ENCODE results near the gene SLC9B2. TPM values are rescaled to one million over a fixed set of nuclear protein-coding genes. Genes with fewer than 3 reads are reported as not detected.
A peak's percentile ranks its signal among the peaks of the same experiment; 100 is the strongest.

Gene SLC9B2
- total RNA-seq, 4 donors from 2014 or later = 12.9 to 34.0 (median 19.0) TPM

DNA sequence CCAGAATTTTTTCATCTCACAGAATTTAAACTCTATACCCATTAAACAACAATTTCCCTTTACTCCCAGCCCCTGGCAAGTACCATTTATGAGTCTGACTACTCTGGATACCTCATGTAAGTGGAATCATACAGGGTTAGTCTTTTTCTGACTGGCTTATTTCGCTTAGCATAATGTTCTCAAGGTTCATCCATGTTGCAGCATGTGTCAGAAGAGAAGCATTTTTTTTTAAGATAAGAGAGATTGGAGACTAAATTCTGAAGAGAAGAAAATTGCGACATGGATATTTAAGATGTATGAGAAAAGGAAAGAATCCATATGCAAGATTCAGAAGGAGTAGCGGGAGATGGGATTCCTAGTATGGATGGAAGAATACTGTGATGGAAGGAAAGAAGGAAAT, 45.8 kb downstream of the SLC9B2 start:
- 91% methylated on average over 3 of the region's 3 CpGs for WGBS
- peaks cover 0 to 45% (median 4%) of the 10 kb centered on the region in 4 donors for H3K36me3 ChIP-seq
- no peak overlapping the region for H3K4me3 ChIP-seq
- H3K9me3 ChIP-seq = no peaks in the 10 kb centered on the region
- intact Hi-C loops (cut with DNase I) = no loop called here
- H3K27ac ChIP-seq (replicated peaks in 1 of 4) = no peak overlapping the region
- no peak for TF ChIP-seq EP300 (IDR thresholded peaks at IDR 0.05)
- no peaks in the 10 kb centered on the region for H3K4me1 ChIP-seq
- no peaks in the 10 kb centered on the region for H3K27me3 ChIP-seq
- DNase-seq (ENCODE audit: extremely low spot score) = no peak

DNA sequence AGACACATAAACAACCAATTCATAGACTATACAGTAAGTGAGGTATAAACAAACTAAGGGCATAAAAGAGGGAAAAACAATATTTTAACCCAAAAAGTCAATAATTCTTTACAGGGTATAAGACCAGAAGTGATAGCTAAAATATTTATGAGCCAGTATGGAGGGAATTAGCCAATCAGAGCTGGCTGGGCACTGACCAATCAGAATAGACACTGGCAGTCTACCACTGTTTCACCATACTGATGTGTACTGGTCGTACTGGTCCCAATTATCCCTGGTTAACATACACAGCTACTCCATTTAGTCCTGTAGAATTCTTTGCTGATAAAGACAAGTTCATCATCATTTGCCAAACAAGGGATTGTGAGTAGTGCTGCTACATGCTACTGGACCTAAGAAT, 47.3 kb downstream of the SLC9B2 start:
- Histone ChIP-seq H3K4me1 (no peaks in the 10 kb centered on the region), H3K27ac (replicated peaks in 1 of 4) (no peak overlapping the region), H3K27me3 (no peaks in the 10 kb centered on the region), H3K9me3 (no peaks in the 10 kb centered on the region), H3K36me3 (peaks cover 0 to 46% (median 6%) of the 10 kb centered on the region in 4 donors), H3K4me3 (no peak overlapping the region)
- 86% methylated on average over 1 of the region's 1 CpG for WGBS
- TF ChIP-seq POLR2AphosphoS5 (IDR thresholded peaks at IDR 0.05) (no peak), EP300 (IDR thresholded peaks at IDR 0.05) (no peak), POLR2A (IDR thresholded peaks at IDR 0.05; ENCODE audit: low read depth) (no peak)
- TF ChIP-seq, protein P1, sequence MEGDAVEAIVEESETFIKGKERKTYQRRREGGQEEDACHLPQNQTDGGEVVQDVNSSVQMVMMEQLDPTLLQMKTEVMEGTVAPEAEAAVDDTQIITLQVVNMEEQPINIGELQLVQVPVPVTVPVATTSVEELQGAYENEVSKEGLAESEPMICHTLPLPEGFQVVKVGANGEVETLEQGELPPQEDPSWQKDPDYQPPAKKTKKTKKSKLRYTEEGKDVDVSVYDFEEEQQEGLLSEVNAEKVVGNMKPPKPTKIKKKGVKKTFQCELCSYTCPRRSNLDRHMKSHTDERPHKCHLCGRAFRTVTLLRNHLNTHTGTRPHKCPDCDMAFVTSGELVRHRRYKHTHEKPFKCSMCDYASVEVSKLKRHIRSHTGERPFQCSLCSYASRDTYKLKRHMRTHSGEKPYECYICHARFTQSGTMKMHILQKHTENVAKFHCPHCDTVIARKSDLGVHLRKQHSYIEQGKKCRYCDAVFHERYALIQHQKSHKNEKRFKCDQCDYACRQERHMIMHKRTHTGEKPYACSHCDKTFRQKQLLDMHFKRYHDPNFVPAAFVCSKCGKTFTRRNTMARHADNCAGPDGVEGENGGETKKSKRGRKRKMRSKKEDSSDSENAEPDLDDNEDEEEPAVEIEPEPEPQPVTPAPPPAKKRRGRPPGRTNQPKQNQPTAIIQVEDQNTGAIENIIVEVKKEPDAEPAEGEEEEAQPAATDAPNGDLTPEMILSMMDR (IDR thresholded peaks at IDR 0.05) = no peak
- intact Hi-C loops (cut with DNase I) = no loop called here
- no peak for DNase-seq (ENCODE audit: extremely low spot score)

DNA sequence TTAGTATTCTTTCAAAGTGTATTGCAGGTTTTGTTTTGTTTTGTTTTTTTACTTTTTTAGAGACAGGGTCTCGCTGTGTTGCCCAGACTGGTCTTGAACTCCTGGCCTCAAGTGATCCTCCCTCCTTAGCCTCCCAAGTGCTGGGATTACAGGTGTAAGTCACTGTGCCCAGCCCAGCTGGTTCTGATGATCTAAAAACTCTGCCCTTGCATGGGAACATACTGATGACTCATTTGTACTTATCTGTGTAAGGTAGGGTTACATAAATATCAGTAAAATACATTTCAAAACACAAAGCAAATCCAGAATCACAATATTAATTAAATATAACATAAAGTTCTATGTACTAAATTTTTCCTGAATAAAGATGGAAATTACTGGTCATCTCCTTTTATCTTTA, 49.7 kb downstream of the SLC9B2 start:
- Histone ChIP-seq H3K36me3 (peaks cover 0 to 46% (median 6%) of the 10 kb centered on the region in 4 donors), H3K9me3 (no peaks in the 10 kb centered on the region), H3K4me1 (no peaks in the 10 kb centered on the region), H3K27me3 (no peaks in the 10 kb centered on the region), H3K27ac (replicated peaks in 1 of 4) (no peak overlapping the region), H3K4me3 (no peak overlapping the region)
- 100% methylated on average over 1 of the region's 1 CpG for WGBS
- no peak for DNase-seq (ENCODE audit: extremely low spot score)
- TF ChIP-seq POLR2A (IDR thresholded peaks at IDR 0.05; ENCODE audit: low read depth) (no peak), EP300 (IDR thresholded peaks at IDR 0.05) (no peak)
- intact Hi-C loops (cut with DNase I) = no loop called here

DNA sequence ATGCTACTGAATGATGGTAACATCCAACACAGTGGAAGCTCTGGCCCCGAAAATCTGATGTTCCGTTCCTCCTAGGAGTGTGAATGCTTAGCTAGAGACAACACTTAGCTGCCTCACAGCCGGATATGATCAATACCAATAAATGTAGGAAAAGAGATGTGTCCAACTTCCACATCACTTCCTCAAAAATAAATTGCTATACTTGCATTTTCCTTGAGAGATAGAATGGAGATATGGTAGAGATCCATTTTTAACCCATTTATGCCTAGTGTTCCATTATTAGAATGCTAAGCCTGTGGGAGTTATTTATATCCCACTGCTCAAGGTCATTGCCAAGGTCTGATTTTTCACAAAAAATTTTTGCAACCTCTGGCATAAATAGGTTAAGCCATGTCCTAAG, 51.6 kb downstream of the SLC9B2 start:
- no peak for DNase-seq (ENCODE audit: extremely low spot score)
- Histone ChIP-seq H3K27me3 (no peaks in the 10 kb centered on the region), H3K4me3 (no peak overlapping the region), H3K4me1 (peaks cover 0 to 6% (median 4%) of the 10 kb centered on the region in 4 donors), H3K27ac (replicated peaks in 1 of 4) (no peak overlapping the region), H3K9me3 (no peaks in the 10 kb centered on the region), H3K36me3 (peaks cover 0 to 34% (median 2%) of the 10 kb centered on the region in 4 donors)
- intact Hi-C loops (cut with DNase I) = no loop called here
- TF ChIP-seq POLR2A (IDR thresholded peaks at IDR 0.05; ENCODE audit: low read depth) = no peak
- 98% methylated on average over 3 of the region's 3 CpGs for WGBS

DNA sequence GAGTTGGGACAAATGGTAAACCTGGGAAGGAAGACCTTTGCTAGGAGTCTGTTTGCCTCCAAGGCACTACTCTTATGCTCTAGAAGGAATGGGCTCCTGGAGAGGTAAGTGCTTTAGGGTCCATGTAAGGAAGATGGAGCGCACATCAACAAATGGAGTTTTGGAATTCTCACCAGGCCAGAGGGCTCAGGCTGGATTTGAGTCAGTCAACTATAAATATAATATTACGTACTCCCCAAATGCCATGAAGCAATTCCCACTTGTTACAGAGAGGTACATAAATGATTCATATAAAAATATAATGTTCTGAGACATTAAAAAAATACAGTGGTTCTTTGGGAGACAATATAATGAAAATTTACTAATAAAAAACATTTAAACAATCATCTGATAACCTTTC, 55.4 kb downstream of the SLC9B2 start:
- DNase-seq (ENCODE audit: extremely low spot score) = no peak
- intact Hi-C loops (cut with DNase I) = no loop called here
- Histone ChIP-seq H3K27me3 (no peaks in the 10 kb centered on the region), H3K36me3 (peaks cover 0 to 14% (median 2%) of the 10 kb centered on the region in 4 donors), H3K27ac (replicated peaks in 1 of 4) (peak overlapping the region in 1 of 4 donors; percentile 89), H3K9me3 (no peaks in the 10 kb centered on the region), H3K4me3 (no peak overlapping the region), H3K4me1 (peaks cover 7 to 18% (median 14%) of the 10 kb centered on the region in 4 donors)
- 97% methylated on average over 2 of the region's 2 CpGs for WGBS
- TF ChIP-seq EP300 (IDR thresholded peaks at IDR 0.05) = no peak
- TF ChIP-seq, protein P1 (IDR thresholded peaks at IDR 0.05) = no peak
- no peak for TF ChIP-seq POLR2A (IDR thresholded peaks at IDR 0.05; ENCODE audit: low read depth)
- no peak for TF ChIP-seq POLR2AphosphoS5 (IDR thresholded peaks at IDR 0.05)

DNA sequence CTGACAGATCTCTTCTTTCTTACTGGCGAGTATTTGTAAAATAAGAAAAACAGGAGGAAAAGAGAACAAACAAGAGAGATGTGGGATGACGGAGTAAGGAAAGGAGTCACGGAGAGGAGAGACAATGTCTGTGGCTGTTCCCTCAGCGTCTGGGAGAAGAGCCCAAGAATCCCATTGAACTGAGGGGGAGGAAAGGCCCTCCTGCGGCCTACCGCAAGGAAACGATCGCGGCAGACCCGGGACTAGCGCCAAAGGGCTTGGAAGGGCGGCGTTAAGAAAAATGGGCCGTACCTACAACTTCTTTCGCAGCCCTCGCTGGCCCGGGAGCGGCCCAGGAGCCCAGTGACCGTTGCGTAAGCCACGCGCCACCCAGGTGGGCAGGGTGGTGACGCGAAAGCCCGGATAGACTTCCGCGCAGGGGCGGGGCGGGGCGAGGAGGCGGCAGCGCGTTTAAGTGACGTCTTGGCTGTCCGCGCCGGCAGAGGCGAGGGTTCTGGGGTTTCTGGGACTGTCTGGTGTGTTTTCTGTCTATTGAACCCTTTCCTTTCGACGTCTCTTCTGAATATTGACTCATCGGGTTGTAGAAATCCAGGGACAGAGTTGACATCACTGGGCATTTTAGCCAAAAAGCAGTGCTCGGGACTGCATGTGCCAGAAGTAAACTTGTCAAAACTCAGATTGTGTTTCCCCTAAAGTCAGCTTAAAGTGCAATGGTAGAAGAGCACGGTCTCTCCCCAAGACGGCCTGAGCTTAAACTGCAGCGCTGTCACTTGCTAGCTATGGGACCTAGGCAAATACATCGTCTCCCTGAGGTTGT, 57.0 kb downstream of the SLC9B2 start, which contains the start of gene SLC9B1:
Gene SLC9B1 (minus strand): TSS at position 398 of the 817 bp plus-strand sequence. CDS start 27,994 bp downstream, outside the sequence.
- 5% methylated on average over 22 of the region's 46 CpGs for WGBS
- H3K27ac ChIP-seq (replicated peaks in 1 of 4) = peak within 1 kb of the TSS; percentile 89 to 90 (median 90)
- peak within 1 kb of the TSS; percentile 53 to 63 (median 56) for H3K4me3 ChIP-seq
- H3K27me3 ChIP-seq = no peaks in the 10 kb centered on the region
- peaks cover 7 to 18% (median 14%) of the 10 kb centered on the region in 4 donors for H3K4me1 ChIP-seq
- TF ChIP-seq, protein P1 (IDR thresholded peaks at IDR 0.05) = no peak
- TF ChIP-seq EP300 (IDR thresholded peaks at IDR 0.05) (peak; percentile 69), POLR2AphosphoS5 (IDR thresholded peaks at IDR 0.05) (peak; percentile 97 to 99), POLR2A (IDR thresholded peaks at IDR 0.05; ENCODE audit: low read depth) (no peak)
- peak; percentile 97 for DNase-seq (ENCODE audit: extremely low spot score)
- no peaks in the 10 kb centered on the region for H3K36me3 ChIP-seq
- intact Hi-C loops (cut with DNase I) = loop anchor here (2.0 kb wide), 3 partner anchors 79 to 193 kb away; partner anchors contain the start of genes BDH2, CISD2 and UBE2D3
- no peaks in the 10 kb centered on the region for H3K9me3 ChIP-seq
